K562 treated with DMSO at 1 percent for 4 hours (cell line): ENCODE data around the gene TAS1R2. TPM values are rescaled to one million over a fixed set of nuclear protein-coding genes. Genes with fewer than 3 reads are reported as not detected.

Experiments used
- total RNA-seq: library from RNA; unstranded; fragments of 300-600 nt; gene quantifications from 2 replicates; pipeline ENCODE4 v1.2.3, GENCODE V29; 2022; ENCODE audit not compliant: insufficient read depth

Gene TAS1R2
- not detected in 2 replicates for total RNA-seq

GRCh38 chr1:18859560-18859959 is at the start of gene TAS1R2:
Gene TAS1R2 (minus strand): TSS chr1:18859660. CDS start chr1:18859660, 0 bp downstream.

GRCh38 chr1:18902523-18903290 is 43.2 kb upstream of the TAS1R2 start, which contains the start of gene ALDH4A1:
Gene ALDH4A1 (minus strand): TSS chr1:18902555. CDS start chr1:18902523, 32 bp downstream.

Other genes with a start within 250 kb of the TAS1R2 start
- gene PAX7, start 228.8 kb downstream of the TAS1R2 start, total RNA-seq = not detected in 2 replicates
- gene ALDH4A1, start 42.9 kb upstream of the TAS1R2 start, total RNA-seq = 19.4 and 20.1 TPM in 2 replicates
- gene IFFO2, start 97.0 kb upstream of the TAS1R2 start, total RNA-seq = 0.36 and 1.6 TPM in 2 replicates